Adrenal gland (tissue), 12 donors: ENCODE data around the gene CYP11A1. TPM values are rescaled to one million over a fixed set of nuclear protein-coding genes. Genes with fewer than 3 reads are reported as not detected.

Experiments
- DNase-seq, 7 donors: peaks; one replicate each; pipeline ENCODE4 v3.0.0-alpha.2; 2019 to 2020
- H3K27ac ChIP-seq, 5 donors: fragments of 200-600 bp; sonication (generic) in 4 of 5; 1 replicate in 3 of 5; 2 replicates in 2 of 5; pipeline versions ENCODE4 v1.5.1 to v1.8.0; 2016 to 2020; ENCODE audit warnings: mild to moderate bottlenecking in 1 of 5
- H3K27me3 ChIP-seq: fragments of 200-600 bp; 2 replicates; pipeline ENCODE4 v1.8.0; 2021
- H3K36me3 ChIP-seq, 2 donors: fragments of 200-600 bp; replicated peaks in 1 of 2; 1 replicate in 1 of 2; 2 replicates in 1 of 2; pipeline versions ENCODE4 v1.5.1 to v1.8.0; 2018 to 2022
- H3K4me1 ChIP-seq, 2 donors: fragments of 200-600 bp; replicated peaks in 1 of 2; 1 replicate in 1 of 2; 2 replicates in 1 of 2; pipeline versions ENCODE4 v1.5.1 to v1.8.0; 2018 to 2021
- H3K4me3 ChIP-seq, 4 donors: fragments of 200-600 bp; sonication (generic) in 3 of 4; one replicate each; pipeline ENCODE4 v1.5.1; 2016 to 2018
- H3K9me3 ChIP-seq, 3 donors: fragments of 200-600 bp; sonication (generic) in 1 of 3; replicated peaks in 1 of 3; 1 replicate in 2 of 3; 2 replicates in 1 of 3; pipeline versions ENCODE4 v1.5.1 to v1.8.0; 2016 to 2021
- CTCF ChIP-seq, 6 experiments: fragments of 450-650 bp in 4 of 6; fragments of 200-600 bp in 2 of 6; sonication (generic) in 1 of 6; IDR thresholded peaks; 1 replicate in 5 of 6; 2 replicates in 1 of 6; pipeline versions ENCODE4 v1.5.1 to v1.8.0; 2016 to 2021; ENCODE audit warnings: antibody characterized with exemption in 6 of 6, mild to moderate bottlenecking in 2 of 6, moderate library complexity in 1 of 6
- POLR2A ChIP-seq, 2 donors: fragments of 450-650 bp; IDR thresholded peaks; one replicate each; pipeline ENCODE4 v1.6.1; 2017; ENCODE audit warnings: antibody characterized with exemption in 2 of 2, mild to moderate bottlenecking in 2 of 2, moderate library complexity in 1 of 2
- WGBS, 4 donors: extraction: QIAGEN DNeasy Blood & Tissue Kit in 2 of 4; methylation state at CpG; one replicate each; pipeline versions ENCODE4 v1.1.5 to v1.1.7; 2013 to 2017; 5-methylcytosine and 5-hydroxymethylcytosine counted together
- intact Hi-C, 2 donors: fragments of 100-400 bp; cut with DNase I; formaldehyde crosslinking; loops; one replicate each; pipeline versions ENCODE4 v1.14.1 to v1.15.0; 2022 to 2023
- polyA plus RNA-seq, 3 donors: library from polyadenylated mRNA; stranded (reverse); fragments of 200-250 nt in 2 of 3; fragments of 350-450 nt in 1 of 3; fragmentation: Illumina TruSeq in 1 of 3; extraction: RNeasy Lipid Tissue Mini Kit (QIAGEN cat#74804) in 1 of 3; gene quantifications; one replicate each; pipeline ENCODE4 v1.2.3, GENCODE V29; 2013 to 2014
- total RNA-seq, 9 donors: library from RNA; depleted of rRNA in 4 of 9; stranded (reverse); fragments of >200 nt in 4 of 9; fragments of 120-200 nt in 1 of 9; fragmentation: NEBNext Ultra II Directional in 1 of 9; extraction: Animal tissue kit (Norgen Biotek cat#: 25700) in 1 of 9; gene quantifications; one replicate each; pipeline versions ENCODE4 v1.1.0 to v1.2.4, GENCODE V29; 2013 to 2023
- donor health status: healthy with polysubstance abuse.
- donor health status: Bipolar disorder and iron deficiency.
- donor health status: DM: yes; HTN: yes; CAD: no.
- donor health status: DM: no; HTN: no; CAD: no.
- donor health status: DM: no; HTN: no; CAD: no.
- donor health status: DM: yes; HTN: yes; CAD: no.

CYP11A1 gene
- total and polyA plus RNA-seq, 12 donors: 233 to 5,219 (median 1,366) TPM

- no peak for DNase-seq
- 95 to 97% (median 96%) methylated on average over 12 of the region's 12 CpGs for WGBS, 4 donors
- Histone ChIP-seq H3K36me3 (no peaks in the 10 kb centered on the region), H3K4me3 (no peak overlapping the region), H3K27me3 (no peaks in the 10 kb centered on the region), H3K4me1 (peaks cover 12 to 16% of the 10 kb centered on the region in 2 donors), H3K9me3 (no peaks in the 10 kb centered on the region), H3K27ac (no peak overlapping the region)
- intact Hi-C loops: no loop called here
- no peak for TF ChIP-seq POLR2A (IDR thresholded peaks at IDR 0.05)
- TF ChIP-seq CTCF (IDR thresholded peaks at IDR 0.05): no peak
These were observed 47.3 kb upstream of the CYP11A1 start for GRCh38 chr15:74414603-74415338.

DNA sequence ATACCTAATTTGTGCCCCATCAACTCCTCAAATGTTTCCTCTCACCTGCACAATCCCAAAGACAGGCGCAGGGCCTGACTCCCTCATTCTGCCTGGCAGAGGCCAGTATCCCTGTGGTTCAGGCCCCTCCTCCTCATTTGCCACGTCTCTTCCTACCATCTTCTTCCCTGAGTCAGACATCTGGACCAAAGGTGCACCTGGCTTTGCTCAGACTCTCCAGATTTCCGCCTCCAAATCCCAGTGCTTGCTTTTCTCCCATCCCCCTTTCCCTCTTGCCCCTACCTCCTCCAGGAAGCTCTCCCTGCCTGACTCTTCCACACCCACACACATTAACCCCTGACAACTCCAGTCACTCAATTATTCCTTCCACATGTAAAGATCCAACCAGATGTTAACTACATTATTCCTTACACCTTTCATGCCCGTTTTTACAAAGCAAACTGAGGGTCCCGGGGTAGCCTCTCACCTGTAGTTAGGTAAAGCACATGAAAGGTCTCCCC lies 46.7 kb upstream of the CYP11A1 start:
- TF ChIP-seq POLR2A (IDR thresholded peaks at IDR 0.05) (no peak), CTCF (IDR thresholded peaks at IDR 0.05) (no peak)
- intact Hi-C loops: no loop called here
- no peaks in the 10 kb centered on the region for H3K9me3 ChIP-seq
- WGBS, 4 donors: 82 to 94% (median 92%) methylated on average over 5 of the region's 5 CpGs
- H3K27ac ChIP-seq: no peak overlapping the region
- no peaks in the 10 kb centered on the region for H3K27me3 ChIP-seq
- peaks cover 12 to 13% of the 10 kb centered on the region in 2 donors for H3K4me1 ChIP-seq
- no peak for DNase-seq
- H3K36me3 ChIP-seq: no peaks in the 10 kb centered on the region
- no peak overlapping the region for H3K4me3 ChIP-seq

GRCh38 chr15:74413350-74414080 lies 46.1 kb upstream of the CYP11A1 start:
- H3K9me3 ChIP-seq: no peaks in the 10 kb centered on the region
- H3K27me3 ChIP-seq: no peaks in the 10 kb centered on the region
- H3K4me1 ChIP-seq: peaks cover 12 to 13% of the 10 kb centered on the region in 2 donors
- DNase-seq: no peak
- H3K27ac ChIP-seq: peak overlapping the region in 1 of 5 donors; percentile 1
- no peaks in the 10 kb centered on the region for H3K36me3 ChIP-seq
- TF ChIP-seq CTCF (IDR thresholded peaks at IDR 0.05) (no peak), POLR2A (IDR thresholded peaks at IDR 0.05) (no peak)
- H3K4me3 ChIP-seq: no peak overlapping the region
- 85 to 98% (median 91%) methylated on average over 7 to 9 of the region's 9 CpGs for whole genome bisulfite sequencing, 4 donors
- intact Hi-C loops: no loop called here

DNA sequence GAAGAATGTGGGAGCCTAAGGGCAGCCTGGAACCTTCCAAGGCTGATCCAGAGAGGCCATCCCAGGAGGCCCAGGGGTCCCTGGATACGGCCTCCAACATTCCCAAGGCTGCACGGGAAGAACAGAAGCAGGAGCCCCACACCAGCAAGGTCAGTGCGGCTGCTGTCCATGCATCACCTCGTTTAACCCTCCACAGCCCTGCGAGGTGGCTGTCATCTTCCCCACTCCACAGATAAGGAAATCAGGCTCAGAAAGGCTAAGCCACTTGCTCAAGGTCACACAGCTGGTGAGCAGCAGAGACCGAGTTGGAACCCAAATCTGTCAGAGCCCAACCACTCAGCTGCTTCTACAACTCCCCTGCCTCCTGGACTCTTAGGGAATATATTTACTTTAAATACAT lies 44.7 kb upstream of the CYP11A1 start:
- intact Hi-C loops: no loop called here
- DNase-seq: peak in 6 of 7 donors; percentile 49 to 75 (median 68)
- H3K4me3 ChIP-seq: no peak overlapping the region
- H3K9me3 ChIP-seq: no peaks in the 10 kb centered on the region
- no peaks in the 10 kb centered on the region for H3K36me3 ChIP-seq
- peak overlapping the region in 4 of 5 donors; percentile 6 to 72 (median 41) for H3K27ac ChIP-seq
- WGBS, 4 donors: 35 to 53% (median 42%) methylated on average over 6 of the region's 6 CpGs
- TF ChIP-seq POLR2A (IDR thresholded peaks at IDR 0.05) (no peak), CTCF (IDR thresholded peaks at IDR 0.05) (no peak)
- H3K4me1 ChIP-seq: peaks cover 12 to 13% of the 10 kb centered on the region in 2 donors
- H3K27me3 ChIP-seq: no peaks in the 10 kb centered on the region
